ENCODE data around the gene AXDND1. TPM values are rescaled to one million over a fixed set of nuclear protein-coding genes. Genes with fewer than 3 reads are reported as not detected.
"Not testable (repeated sequence)": the region's sequence is repeated elsewhere in the genome, so short reads cannot be mapped to it uniquely, and the experiment has no call there.

Gene AXDND1
- total RNA-seq, 1 donor from 2014 or later, result 0.78 TPM

- DNase-seq, result no peak
These were observed 110.7 kb downstream of the AXDND1 start for GRCh38 chr1:179476484-179476883.

DNA sequence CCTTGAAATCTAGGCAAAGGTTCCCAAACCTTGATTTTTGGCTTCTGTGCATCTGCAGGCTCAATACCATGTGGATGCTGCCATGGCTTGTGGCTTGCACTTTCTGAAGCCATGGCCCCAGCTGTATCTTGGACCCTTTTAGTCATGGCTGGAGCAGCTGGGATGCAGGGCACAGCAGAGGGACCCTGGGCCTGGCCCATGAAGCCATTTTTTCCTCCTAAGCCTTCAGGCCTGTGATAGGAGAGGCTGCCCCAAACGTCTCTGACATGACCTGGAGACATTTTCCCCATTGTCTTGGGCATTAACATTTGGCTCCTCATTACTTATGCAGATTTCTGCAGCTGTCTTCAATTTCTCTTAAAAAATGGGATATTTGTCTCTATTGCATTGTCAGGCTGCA, 112.6 kb downstream of the AXDND1 start:
- DNase-seq, result no peak

DNA sequence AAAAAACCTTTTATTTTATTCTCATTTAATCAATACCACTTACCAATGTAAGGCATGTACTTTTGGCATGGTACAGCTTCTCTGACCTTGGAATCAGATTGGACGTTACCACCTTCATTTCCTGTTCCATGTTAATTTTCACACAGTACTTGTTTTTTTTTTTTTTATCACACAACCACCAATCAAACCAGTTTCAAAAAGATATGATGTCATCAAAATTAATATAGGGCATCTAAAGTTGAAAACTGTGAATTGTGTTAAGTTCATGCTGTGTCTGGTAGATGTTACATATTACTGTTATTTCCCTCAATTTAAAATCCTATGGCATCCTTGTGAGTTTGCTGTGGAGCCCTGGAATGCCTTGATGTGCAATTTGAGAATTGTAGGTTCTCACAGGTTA, 124.8 kb downstream of the AXDND1 start:
- no peak for DNase-seq

DNA sequence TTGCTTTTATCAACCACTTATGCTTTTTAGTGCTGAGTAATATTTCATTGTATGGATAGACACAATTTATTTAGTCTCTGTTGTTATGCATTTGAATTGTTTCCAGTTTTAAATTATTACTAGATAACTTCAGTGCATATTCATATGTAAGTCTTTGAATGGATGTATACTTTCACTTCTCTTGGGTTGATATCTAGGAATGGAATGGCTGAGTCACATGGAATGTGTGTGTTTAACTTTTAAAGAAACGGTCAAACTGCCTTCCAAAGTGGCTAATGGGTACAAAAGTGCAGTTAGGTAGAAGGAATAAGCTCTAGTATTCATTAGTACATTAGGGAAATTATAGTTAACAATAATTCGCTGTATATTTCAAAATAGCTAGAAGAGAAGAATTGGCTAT, 127.6 kb downstream of the AXDND1 start:
- DNase-seq, result no peak

GRCh38 chr1:179506199-179506598, 140.4 kb downstream of the AXDND1 start:
- no peak for DNase-seq

GRCh38 chr1:179509384-179509783, 143.6 kb downstream of the AXDND1 start:
- no peak for DNase-seq

GRCh38 chr1:179510038-179510437, 144.3 kb downstream of the AXDND1 start:
- DNase-seq, result no peak

- no peak for DNase-seq
These were observed 151.4 kb downstream of the AXDND1 start for GRCh38 chr1:179516976-179517705.

GRCh38 chr1:179518544-179518943, 152.8 kb downstream of the AXDND1 start:
- DNase-seq, result not testable (repeated sequence)

GRCh38 chr1:179529482-179530195, 163.9 kb downstream of the AXDND1 start:
- no peak for DNase-seq

GRCh38 chr1:179530352-179530751, 164.6 kb downstream of the AXDND1 start:
- DNase-seq, result no peak

GRCh38 chr1:179541774-179542173, 176.0 kb downstream of the AXDND1 start:
- no peak for DNase-seq

DNA sequence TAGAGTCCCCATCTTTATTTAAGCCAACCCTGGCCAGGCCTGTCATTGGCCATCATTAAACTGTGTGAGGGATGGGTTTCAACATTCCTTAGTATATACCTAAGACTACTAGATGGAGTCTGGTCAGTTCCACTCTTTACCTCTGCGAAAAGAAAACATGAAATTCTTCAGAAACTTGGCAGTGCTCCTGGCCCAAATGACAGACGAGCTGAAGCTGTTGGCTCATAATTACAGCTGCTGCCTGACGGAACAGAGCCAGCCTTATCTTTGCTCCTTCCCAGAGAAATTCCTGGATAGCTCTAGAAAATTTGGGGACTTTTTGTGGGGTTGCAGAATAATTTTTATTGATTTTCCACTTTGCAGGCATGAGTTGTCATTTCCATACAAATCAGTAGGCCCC, 179.6 kb downstream of the AXDND1 start:
- DNase-seq, result no peak

DNA sequence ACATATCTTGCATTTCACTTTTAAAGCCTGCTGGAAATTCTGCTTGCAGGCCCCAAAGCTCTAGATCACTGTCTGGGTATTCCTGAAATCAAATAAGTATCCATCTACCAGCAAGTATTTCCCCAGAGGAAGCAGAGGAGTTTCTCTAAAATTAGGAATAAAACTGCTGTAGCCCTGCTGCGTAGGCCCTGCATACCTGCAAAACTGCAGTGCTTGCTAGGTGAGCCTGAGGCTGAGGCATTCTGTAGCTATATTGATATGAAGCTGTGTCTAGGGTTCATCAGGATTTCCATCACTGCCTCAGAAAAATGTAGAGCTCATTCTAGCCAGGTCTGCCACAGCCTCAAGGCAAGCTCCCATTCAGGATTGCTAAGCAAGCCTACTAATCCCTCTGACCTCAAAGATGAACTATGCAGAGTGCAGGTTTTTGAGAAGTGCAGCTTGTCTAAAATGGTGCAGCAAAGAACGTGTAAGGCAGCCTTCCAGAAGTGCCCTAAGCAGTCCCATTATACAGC, 181.3 kb downstream of the AXDND1 start:
- DNase-seq, result no peak

- DNase-seq, result no peak
These were observed 183.0 kb downstream of the AXDND1 start for GRCh38 chr1:179548666-179549367.

DNA sequence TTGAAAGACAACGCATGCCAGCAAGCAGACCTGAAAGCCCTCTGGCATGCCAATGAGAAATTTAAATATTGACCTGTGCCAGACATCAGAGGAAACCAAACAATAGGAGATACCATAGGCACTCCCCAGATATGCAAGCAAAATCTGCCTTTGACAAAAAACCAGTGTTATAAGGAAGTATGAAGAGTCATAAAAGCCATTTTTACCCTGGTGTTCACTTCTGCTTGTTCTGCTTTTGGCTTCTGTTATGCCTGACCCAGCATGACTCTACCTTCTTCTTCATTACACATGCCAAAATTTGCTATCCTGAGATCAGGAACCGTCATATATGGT, 183.6 kb downstream of the AXDND1 start:
- DNase-seq, result no peak

DNA sequence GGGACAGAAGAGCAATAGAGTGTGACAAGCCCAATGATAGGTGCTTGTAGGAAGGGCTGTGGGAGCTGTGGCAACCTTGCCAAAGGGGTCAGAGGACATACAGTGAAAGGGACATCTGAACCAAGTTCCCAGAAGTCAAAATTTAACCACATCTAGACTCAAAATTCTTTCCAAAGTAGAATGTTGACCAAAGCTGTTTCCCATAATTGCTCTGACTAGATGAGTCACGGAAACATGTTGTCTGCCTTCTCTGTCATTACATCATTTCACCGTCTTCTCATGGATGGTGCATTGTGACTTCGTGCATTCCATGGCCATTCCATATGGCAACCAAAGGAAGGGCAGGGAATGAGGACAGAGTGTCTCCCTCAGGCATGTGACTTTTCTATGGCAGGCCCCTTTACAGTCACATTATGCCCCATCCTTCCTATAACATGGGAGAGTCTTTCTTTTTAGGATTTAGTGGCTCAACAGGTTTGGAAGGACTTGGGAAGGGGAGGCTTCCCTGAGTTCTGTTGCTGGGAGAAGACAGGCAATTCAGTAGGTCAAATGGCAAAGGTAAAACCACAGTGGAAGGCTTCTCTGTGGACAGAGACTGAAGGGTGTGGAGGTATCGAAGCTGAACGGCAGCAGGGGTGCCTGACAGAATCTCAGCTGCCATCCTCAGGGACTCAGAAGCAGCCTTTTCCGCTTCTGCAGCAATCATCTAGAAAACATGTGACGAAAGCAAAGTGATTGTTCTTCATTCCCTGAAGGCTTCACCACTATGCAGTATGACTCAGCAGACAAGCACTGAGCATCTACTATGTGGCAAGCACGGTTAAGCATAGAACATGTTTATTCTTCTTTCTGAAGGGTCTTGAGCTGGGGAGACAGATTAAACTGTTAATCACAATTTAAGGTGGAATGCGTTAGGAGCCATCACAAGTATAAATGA, 185.2 kb downstream of the AXDND1 start:
- no peak for DNase-seq

- DNase-seq, result no peak
These were observed 188.7 kb downstream of the AXDND1 start for GRCh38 chr1:179554427-179554826.

- DNase-seq, result no peak
These were observed 192.3 kb downstream of the AXDND1 start for GRCh38 chr1:179558078-179558477.

DNA sequence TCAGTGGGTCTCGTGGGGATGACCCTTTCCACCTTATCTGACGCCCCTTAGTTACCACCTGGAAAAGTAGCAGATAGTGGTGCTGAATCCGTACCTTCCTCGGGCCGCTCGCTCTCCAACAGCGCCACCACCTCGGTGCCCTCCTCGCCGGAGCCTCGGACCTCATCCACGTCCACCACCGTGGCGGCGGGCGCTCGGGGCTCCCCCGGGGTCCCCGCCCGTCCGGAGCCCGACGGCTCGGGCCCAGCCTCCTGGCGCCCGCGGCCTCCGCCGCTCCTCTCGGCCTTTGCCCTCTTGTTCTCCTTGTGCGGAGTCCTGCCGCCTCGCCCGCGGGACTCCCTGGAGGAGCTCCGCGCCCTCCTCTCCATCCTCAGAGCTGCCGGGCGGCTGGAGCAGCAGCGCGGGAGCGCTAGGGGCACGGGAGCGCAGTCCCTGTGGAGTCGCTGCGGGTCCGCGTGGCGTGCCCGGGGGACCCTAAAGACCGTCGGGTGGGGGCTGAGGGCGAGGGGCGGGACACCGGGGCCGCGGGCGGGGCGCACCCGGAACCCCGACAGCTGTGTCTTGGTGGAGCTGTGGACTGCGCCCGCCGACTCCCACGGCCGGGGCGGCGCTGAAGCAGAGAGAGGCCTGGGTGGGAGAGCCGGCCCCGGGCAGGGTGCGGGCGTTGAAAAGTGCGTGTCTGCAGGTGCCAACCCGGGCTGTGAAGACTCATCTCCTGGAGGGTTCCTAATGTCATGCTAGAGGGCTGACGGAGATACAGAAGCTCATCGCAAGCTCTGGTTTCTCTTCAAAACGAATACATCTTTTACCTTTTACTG, 209.9 kb downstream of the AXDND1 start, which contains the start of gene NPHS2:
TSS of gene NPHS2 (minus strand) at position 452 of the 818 bp plus-strand sequence. CDS start at position 368, 84 bp downstream.
- no peak for DNase-seq

- DNase-seq, result no peak
These were observed 210.7 kb downstream of the AXDND1 start for GRCh38 chr1:179576509-179576908.
